ENCODE data around the gene SRPK1.
"Not testable (repeated sequence)": the region's sequence is repeated elsewhere in the genome, so short reads cannot be mapped to it uniquely, and the experiment has no call there.

SRPK1 gene

GRCh38 chr6:35929601-35930000 lies 8.7 kb upstream of the SRPK1 start:
- DNase-seq = no peak

GRCh38 chr6:35926509-35927215 lies 5.8 kb upstream of the SRPK1 start:
- DNase-seq = no peak

GRCh38 chr6:35925961-35926360 lies 5.1 kb upstream of the SRPK1 start:
- no peak for DNase-seq

- no peak for DNase-seq
These were observed 3.2 kb upstream of the SRPK1 start for GRCh38 chr6:35924146-35924545.

- DNase-seq = no peak
These were observed 1.2 kb upstream of the SRPK1 start for GRCh38 chr6:35922139-35922554.

GRCh38 chr6:35919827-35920751 lies 809 bp downstream of the SRPK1 start:
- DNase-seq = peak; percentile 30

- DNase-seq = no peak
These were observed 1.6 kb downstream of the SRPK1 start for GRCh38 chr6:35919085-35919826.

GRCh38 chr6:35916893-35917292 lies 4.0 kb downstream of the SRPK1 start:
- not testable (repeated sequence) for DNase-seq

- no peak for DNase-seq
These were observed 4.8 kb downstream of the SRPK1 start for GRCh38 chr6:35916056-35916455.

- DNase-seq = no peak
These were observed 6.4 kb downstream of the SRPK1 start for GRCh38 chr6:35914536-35914935.

- no peak for DNase-seq
These were observed 8.8 kb downstream of the SRPK1 start for GRCh38 chr6:35911871-35912653.

GRCh38 chr6:35909571-35909970 lies 11.3 kb downstream of the SRPK1 start:
- DNase-seq = not testable (repeated sequence)

GRCh38 chr6:35908753-35909401 lies 12.0 kb downstream of the SRPK1 start:
- not testable (repeated sequence) for DNase-seq

GRCh38 chr6:35907750-35908149 lies 13.1 kb downstream of the SRPK1 start:
- no peak for DNase-seq

- no peak for DNase-seq
These were observed 14.4 kb downstream of the SRPK1 start for GRCh38 chr6:35906499-35906846.

- DNase-seq = no peak
These were observed 14.9 kb downstream of the SRPK1 start for GRCh38 chr6:35905841-35906498.

- no peak for DNase-seq
These were observed 15.6 kb downstream of the SRPK1 start for GRCh38 chr6:35905141-35905785.

- no peak for DNase-seq
These were observed 17.2 kb downstream of the SRPK1 start for GRCh38 chr6:35903679-35904078.

- DNase-seq = no peak
These were observed 20.4 kb downstream of the SRPK1 start for GRCh38 chr6:35900448-35900847.

- DNase-seq = no peak
These were observed 22.9 kb downstream of the SRPK1 start for GRCh38 chr6:35898003-35898402.

- no peak for DNase-seq
These were observed 23.4 kb downstream of the SRPK1 start for GRCh38 chr6:35897486-35897885.

Data from CD4-positive, alpha-beta T cell treated with Interferon gamma for 1 hour (primary cell).